Measurements from ENCODE around the gene THY1.

Gene THY1

GRCh38 chr11:119371067-119371601 is 51.8 kb downstream of the THY1 start:
- Histone ChIP-seq H3K36me3 (replicated peaks; ENCODE audit: insufficient read depth, low read length) (no peaks in the 10 kb centered on the region), H3K79me2 (ENCODE audit: low read length) (no peaks in the 10 kb centered on the region), H3K9ac (ENCODE audit: low read length) (no peak overlapping the region), H2AFZ (ENCODE audit: low read length) (no peak overlapping the region), H3K9me2 (replicated peaks; ENCODE audit: insufficient read depth, low read length) (no peaks in the 10 kb centered on the region), H3K4me1 (ENCODE audit: low read length) (peaks cover 10% of the 10 kb centered on the region; the same call in 1 of the 2 replicates), H3F3A (ENCODE audit: insufficient read depth, low read length) (no peaks in the 10 kb centered on the region), H3K27me3 (replicated peaks; ENCODE audit: insufficient read depth, low read length) (peaks cover 9% of the 10 kb centered on the region; the same call in 1 of the 2 replicates), H3K9me3 (replicated peaks; ENCODE audit: insufficient read depth, low read length) (no peaks in the 10 kb centered on the region), H3K4me3 (ENCODE audit: low read length) (no peak overlapping the region), H4K20me1 (ENCODE audit: insufficient read depth, low read length) (no peaks in the 10 kb centered on the region), H3K4me2 (ENCODE audit: low read depth, low read length) (no peak overlapping the region), H3K27ac (ENCODE audit: low read length) (no peak overlapping the region)
- DNase-seq, result no peak
- TF ChIP-seq EZH2 (optimal IDR thresholded peaks at IDR 0.05; ENCODE audit: low read depth, low read length) (no peak), EZH2phosphoT487 (IDR thresholded peaks at IDR 0.05; ENCODE audit: low read length) (no peak)
- TF ChIP-seq, protein P1, sequence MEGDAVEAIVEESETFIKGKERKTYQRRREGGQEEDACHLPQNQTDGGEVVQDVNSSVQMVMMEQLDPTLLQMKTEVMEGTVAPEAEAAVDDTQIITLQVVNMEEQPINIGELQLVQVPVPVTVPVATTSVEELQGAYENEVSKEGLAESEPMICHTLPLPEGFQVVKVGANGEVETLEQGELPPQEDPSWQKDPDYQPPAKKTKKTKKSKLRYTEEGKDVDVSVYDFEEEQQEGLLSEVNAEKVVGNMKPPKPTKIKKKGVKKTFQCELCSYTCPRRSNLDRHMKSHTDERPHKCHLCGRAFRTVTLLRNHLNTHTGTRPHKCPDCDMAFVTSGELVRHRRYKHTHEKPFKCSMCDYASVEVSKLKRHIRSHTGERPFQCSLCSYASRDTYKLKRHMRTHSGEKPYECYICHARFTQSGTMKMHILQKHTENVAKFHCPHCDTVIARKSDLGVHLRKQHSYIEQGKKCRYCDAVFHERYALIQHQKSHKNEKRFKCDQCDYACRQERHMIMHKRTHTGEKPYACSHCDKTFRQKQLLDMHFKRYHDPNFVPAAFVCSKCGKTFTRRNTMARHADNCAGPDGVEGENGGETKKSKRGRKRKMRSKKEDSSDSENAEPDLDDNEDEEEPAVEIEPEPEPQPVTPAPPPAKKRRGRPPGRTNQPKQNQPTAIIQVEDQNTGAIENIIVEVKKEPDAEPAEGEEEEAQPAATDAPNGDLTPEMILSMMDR (IDR thresholded peaks at IDR 0.05; ENCODE audit: low read length), result no peak

GRCh38 chr11:119370486-119371046 is 52.4 kb downstream of the THY1 start:
- Histone ChIP-seq H3K27ac (ENCODE audit: low read length) (no peak overlapping the region), H3K27me3 (replicated peaks; ENCODE audit: insufficient read depth, low read length) (peaks cover 10% of the 10 kb centered on the region; the same call in 1 of the 2 replicates), H3K9ac (ENCODE audit: low read length) (no peak overlapping the region), H2AFZ (ENCODE audit: low read length) (peak overlapping the region; percentile 45; the same call in 1 of the 2 replicates), H3K4me3 (ENCODE audit: low read length) (no peak overlapping the region), H3K4me1 (ENCODE audit: low read length) (peaks cover 10% of the 10 kb centered on the region; the same call in 1 of the 2 replicates), H3K9me3 (replicated peaks; ENCODE audit: insufficient read depth, low read length) (no peaks in the 10 kb centered on the region), H3K36me3 (replicated peaks; ENCODE audit: insufficient read depth, low read length) (no peaks in the 10 kb centered on the region), H3K79me2 (ENCODE audit: low read length) (no peaks in the 10 kb centered on the region), H4K20me1 (ENCODE audit: insufficient read depth, low read length) (no peaks in the 10 kb centered on the region), H3K9me2 (replicated peaks; ENCODE audit: insufficient read depth, low read length) (no peaks in the 10 kb centered on the region), H3F3A (ENCODE audit: insufficient read depth, low read length) (no peaks in the 10 kb centered on the region), H3K4me2 (ENCODE audit: low read depth, low read length) (no peak overlapping the region)
- peak; percentile 64 for DNase-seq
- TF ChIP-seq EZH2 (optimal IDR thresholded peaks at IDR 0.05; ENCODE audit: low read depth, low read length), result no peak
- no peak for TF ChIP-seq EZH2phosphoT487 (IDR thresholded peaks at IDR 0.05; ENCODE audit: low read length)
- TF ChIP-seq, protein P1 (IDR thresholded peaks at IDR 0.05; ENCODE audit: low read length), result no peak

GRCh38 chr11:119369132-119369925 is 53.6 kb downstream of the THY1 start:
- Histone ChIP-seq H3K4me3 (ENCODE audit: low read length) (no peak overlapping the region), H3K9ac (ENCODE audit: low read length) (no peak overlapping the region), H3K4me2 (ENCODE audit: low read depth, low read length) (no peak overlapping the region), H3K4me1 (ENCODE audit: low read length) (peaks cover 10% of the 10 kb centered on the region; the same call in 1 of the 2 replicates), H2AFZ (ENCODE audit: low read length) (no peak overlapping the region), H3K27me3 (replicated peaks; ENCODE audit: insufficient read depth, low read length) (peaks cover 20% of the 10 kb centered on the region; the same call in 1 of the 2 replicates), H3K27ac (ENCODE audit: low read length) (no peak overlapping the region), H4K20me1 (ENCODE audit: insufficient read depth, low read length) (no peaks in the 10 kb centered on the region), H3K79me2 (ENCODE audit: low read length) (no peaks in the 10 kb centered on the region), H3F3A (ENCODE audit: insufficient read depth, low read length) (no peaks in the 10 kb centered on the region), H3K9me2 (replicated peaks; ENCODE audit: insufficient read depth, low read length) (no peaks in the 10 kb centered on the region), H3K9me3 (replicated peaks; ENCODE audit: insufficient read depth, low read length) (no peaks in the 10 kb centered on the region), H3K36me3 (replicated peaks; ENCODE audit: insufficient read depth, low read length) (no peaks in the 10 kb centered on the region)
- TF ChIP-seq EZH2phosphoT487 (IDR thresholded peaks at IDR 0.05; ENCODE audit: low read length), result no peak
- TF ChIP-seq, protein P1 (IDR thresholded peaks at IDR 0.05; ENCODE audit: low read length), result no peak
- no peak for TF ChIP-seq EZH2 (optimal IDR thresholded peaks at IDR 0.05; ENCODE audit: low read depth, low read length)
- DNase-seq, result no peak

Measured in MM.1S (cell line).